C1 segment of cervical spinal cord (tissue), 14 donors: Measurements from ENCODE around the gene PSMB10.
"Not testable (repeated sequence)": the region's sequence is repeated elsewhere in the genome, so short reads cannot be mapped to it uniquely, and the experiment has no call there.

Source experiments
- DNase-seq, 14 donors: peaks; one replicate each; lab custom pipeline; 2025; lab: John Stamatoyannopoulos, UW

PSMB10 gene

DNA sequence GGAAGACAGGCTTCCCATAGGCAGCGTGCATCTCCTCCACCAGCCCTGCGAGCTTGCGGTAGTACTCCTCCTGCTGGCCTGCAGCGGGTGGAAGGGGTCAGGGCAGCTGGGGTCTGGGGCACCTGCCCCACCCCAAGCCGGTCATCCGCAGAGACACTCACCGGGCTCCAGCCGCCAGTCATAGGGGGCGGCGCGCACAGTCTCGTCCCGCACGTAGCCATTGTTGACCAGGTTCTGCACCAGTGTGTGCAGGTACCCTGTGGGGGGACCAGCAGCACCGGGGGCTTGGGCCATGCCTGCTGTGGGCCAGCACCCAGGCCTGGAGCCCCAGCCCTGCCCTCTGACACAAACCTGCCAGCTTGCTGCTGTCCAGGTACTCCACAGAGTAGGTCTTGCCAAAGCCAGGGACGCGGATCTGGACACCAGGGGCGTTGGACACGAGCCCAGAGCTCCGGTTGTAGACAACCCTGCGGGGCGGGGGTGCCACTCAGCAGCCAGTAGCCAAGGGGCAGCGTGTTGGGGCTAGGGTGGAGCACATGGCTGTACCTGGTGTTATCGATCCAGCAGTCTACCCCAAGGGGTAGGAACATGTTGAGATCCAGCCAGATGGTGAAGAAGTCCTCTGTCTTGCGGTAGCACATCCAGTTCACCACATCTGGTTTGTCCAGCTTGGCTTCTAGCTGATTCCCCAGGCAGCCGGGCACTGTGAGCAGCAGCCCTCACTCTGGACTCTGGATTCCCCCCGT lies 6.0 kb upstream of the PSMB10 start:
- no peak for DNase-seq

- DNase-seq = peak in 5 of 14 donors; percentile 16 to 33 (median 23)
Measured at GRCh38 chr16:67942200-67942509, 5.5 kb upstream of the PSMB10 start.

- DNase-seq = no peak
Measured at GRCh38 chr16:67941469-67942199, 5.0 kb upstream of the PSMB10 start.

- no peak for DNase-seq
Measured at GRCh38 chr16:67940446-67941089, 3.9 kb upstream of the PSMB10 start.

GRCh38 chr16:67939507-67940445 lies 3.1 kb upstream of the PSMB10 start:
- DNase-seq = no peak

DNA sequence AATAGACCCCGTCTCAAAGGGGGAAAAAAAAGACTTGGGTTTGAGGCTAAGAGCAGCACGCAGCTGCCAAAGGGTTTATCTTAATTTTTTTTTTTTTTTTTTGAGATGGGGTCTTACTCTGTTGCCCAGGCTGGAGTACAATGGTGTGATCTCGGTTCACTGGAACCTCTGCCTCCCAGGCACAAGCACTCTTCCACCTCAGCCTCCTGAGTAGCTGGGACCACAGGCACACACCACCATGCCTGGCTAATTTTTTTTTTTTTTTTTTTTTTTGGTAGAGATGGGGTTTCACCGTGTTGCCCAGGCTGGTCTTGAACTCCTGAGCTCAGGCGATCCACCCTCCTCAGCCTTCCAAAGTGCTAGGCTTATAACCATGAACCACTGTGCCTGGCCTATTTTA lies 1.1 kb upstream of the PSMB10 start:
- DNase-seq = not testable (repeated sequence)

GRCh38 chr16:67936880-67937605 lies 393 bp upstream of the PSMB10 start:
- peak in 1 of 14 donors; percentile 35 for DNase-seq

GRCh38 chr16:67935402-67936123 lies 1.1 kb downstream of the PSMB10 start:
- DNase-seq = peak; percentile 51 to 96 (median 88)

DNA sequence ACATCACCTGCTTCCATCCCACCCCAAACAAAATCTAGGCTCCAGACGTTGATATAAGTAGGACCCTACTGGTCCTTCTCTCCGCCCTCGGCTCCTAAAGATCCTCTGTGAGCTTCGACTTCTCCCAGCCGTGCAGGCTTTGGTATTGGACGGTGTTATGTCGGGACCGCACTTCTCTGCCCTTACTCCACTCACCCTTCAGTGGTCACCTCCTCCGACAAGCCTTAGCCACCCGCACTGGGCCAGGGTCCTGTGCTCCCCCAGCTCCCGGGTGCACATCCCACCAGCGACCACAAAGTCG lies 1.6 kb downstream of the PSMB10 start:
- peak in 1 of 14 donors; percentile 24 for DNase-seq

DNA sequence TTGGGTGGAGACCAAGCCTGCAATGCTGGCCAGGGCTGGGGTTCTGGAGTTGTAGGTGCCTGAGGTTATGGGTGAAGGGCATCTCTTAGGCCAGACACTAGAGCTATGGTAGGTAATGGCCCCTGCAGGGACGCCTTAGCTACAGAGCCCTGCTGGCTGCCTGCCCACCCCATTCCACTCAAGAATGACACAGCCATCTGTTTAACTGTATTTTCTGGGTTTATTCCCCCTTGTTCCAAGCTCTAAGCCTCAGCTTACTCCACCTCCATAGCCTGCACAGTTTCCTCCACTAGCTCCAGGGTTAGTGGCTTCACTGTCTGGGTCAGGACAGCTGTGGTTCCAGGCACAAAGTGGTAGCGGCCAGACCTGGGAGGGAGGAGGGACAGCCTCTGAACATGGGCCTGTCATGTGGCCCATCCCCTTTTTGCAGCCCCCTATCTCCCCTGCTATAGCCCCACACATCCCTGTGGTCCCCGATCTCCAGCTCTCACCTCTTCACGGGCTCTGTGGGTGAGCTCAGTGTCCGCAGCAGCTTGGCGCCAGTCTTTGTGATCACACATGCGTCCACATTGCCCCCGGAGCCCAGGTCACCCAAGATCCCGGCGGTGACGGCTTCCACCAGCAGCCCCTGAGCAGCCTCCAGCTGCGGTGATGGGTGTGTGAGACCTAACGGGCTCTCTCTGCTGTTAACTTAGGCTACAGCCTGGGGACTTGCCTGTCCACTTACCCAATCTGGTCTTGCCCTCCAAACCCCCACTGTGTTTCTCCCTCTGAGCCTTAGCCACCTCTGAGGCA lies 2.1 kb downstream of the PSMB10 start:
- peak in 1 of 14 donors; percentile 36 for DNase-seq

DNA sequence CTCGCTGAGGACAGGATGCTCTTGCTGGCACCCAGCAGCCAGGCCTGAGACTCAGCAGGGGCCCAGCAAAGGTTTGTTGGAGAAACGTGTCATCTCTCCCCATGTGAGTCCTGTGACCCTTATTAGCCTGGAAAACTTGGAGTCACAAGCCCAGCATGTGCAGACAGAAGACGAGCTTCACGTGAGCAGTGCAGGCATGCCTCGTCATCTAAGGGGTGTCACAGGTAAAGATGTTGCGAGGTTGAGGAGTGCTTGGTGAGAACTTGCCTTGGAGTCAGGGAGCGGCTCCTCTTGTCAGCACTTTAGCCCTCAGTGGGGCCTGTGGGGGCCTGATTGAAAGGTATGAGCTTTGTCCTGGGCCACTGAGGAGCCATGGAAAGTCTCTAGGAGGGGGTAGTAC lies 2.8 kb downstream of the PSMB10 start:
- DNase-seq = no peak

- no peak for DNase-seq
Measured at GRCh38 chr16:67932462-67932840, 4.2 kb downstream of the PSMB10 start.

- no peak for DNase-seq
Measured at GRCh38 chr16:67931712-67932461, 4.8 kb downstream of the PSMB10 start, which contains the start of gene CTRL. Gene CTRL (minus strand): TSS chr16:67931862. CDS start chr16:67931852, 10 bp downstream.

- no peak for DNase-seq
Measured at GRCh38 chr16:67930678-67931211, 5.9 kb downstream of the PSMB10 start.

GRCh38 chr16:67930191-67930590 lies 6.5 kb downstream of the PSMB10 start:
- DNase-seq = no peak

GRCh38 chr16:67928561-67929364 lies 7.9 kb downstream of the PSMB10 start:
- DNase-seq = peak in 12 of 14 donors; percentile 15 to 68 (median 42)

GRCh38 chr16:67928147-67928546 lies 8.5 kb downstream of the PSMB10 start:
- no peak for DNase-seq
